ENCODE measurements around the gene TUBB2A. TPM values are rescaled to one million over a fixed set of nuclear protein-coding genes. Genes with fewer than 3 reads are reported as not detected.
A peak's percentile ranks its signal among the peaks of the same experiment; 100 is the strongest.

Gene TUBB2A
- total and polyA plus RNA-seq, 2 of the 13 experiments (the other 11 are each of a cell fraction or from before 2014, with no cell fraction given), result 35.3 to 106 TPM

GRCh38 chr6:3119040-3119723 is 38.2 kb downstream of the TUBB2A start (continued):
- TF ChIP-seq SAFB2 (CRISPR knock-in tag; IDR thresholded peaks at IDR 0.05; ENCODE audit: borderline replicate concordance, low read depth) (no peak), ZFP36 (IDR thresholded peaks at IDR 0.05; ENCODE audit: borderline replicate concordance, low read depth, low read length, partially characterized antibody) (no peak), ZNF749 (CRISPR knock-in tag; IDR thresholded peaks at IDR 0.05; ENCODE audit: borderline replicate concordance) (no peak), KLF6 (CRISPR knock-in tag; IDR thresholded peaks at IDR 0.05) (peak; percentile 28; the same call in 1 of the 2 replicates), ZNF558 (CRISPR knock-in tag; IDR thresholded peaks at IDR 0.05; ENCODE audit: borderline replicate concordance) (no peak), CHD2 (IDR thresholded peaks at IDR 0.05; ENCODE audit: low read depth, low read length) (no peak), KMT2B (CRISPR knock-in tag; IDR thresholded peaks at IDR 0.05) (no peak), GLMP (CRISPR knock-in tag; IDR thresholded peaks at IDR 0.05; ENCODE audit: borderline replicate concordance) (no peak), ZNF3 (CRISPR knock-in tag; IDR thresholded peaks at IDR 0.05) (no peak), GZF1 (CRISPR knock-in tag; IDR thresholded peaks at IDR 0.05) (no peak), MAF1 (CRISPR knock-in tag; IDR thresholded peaks at IDR 0.05; ENCODE audit: borderline replicate concordance) (no peak), EED (CRISPR knock-in tag; IDR thresholded peaks at IDR 0.05) (no peak), PRMT3 (CRISPR knock-in tag; IDR thresholded peaks at IDR 0.05; ENCODE audit: borderline replicate concordance, low read depth) (no peak), ZNF513 (CRISPR knock-in tag; conservative IDR thresholded peaks at IDR 0.05) (no peak), ZNF383 (CRISPR knock-in tag; IDR thresholded peaks at IDR 0.05; ENCODE audit: borderline replicate concordance) (peak; percentile 94; the same call in 1 of the 2 replicates), ZNF550 (CRISPR knock-in tag; IDR thresholded peaks at IDR 0.05; ENCODE audit: borderline replicate concordance) (0 out of 2 replicates have a peak, but pooled peaks have one; percentile 44)
- TF ChIP-seq, protein P1, sequence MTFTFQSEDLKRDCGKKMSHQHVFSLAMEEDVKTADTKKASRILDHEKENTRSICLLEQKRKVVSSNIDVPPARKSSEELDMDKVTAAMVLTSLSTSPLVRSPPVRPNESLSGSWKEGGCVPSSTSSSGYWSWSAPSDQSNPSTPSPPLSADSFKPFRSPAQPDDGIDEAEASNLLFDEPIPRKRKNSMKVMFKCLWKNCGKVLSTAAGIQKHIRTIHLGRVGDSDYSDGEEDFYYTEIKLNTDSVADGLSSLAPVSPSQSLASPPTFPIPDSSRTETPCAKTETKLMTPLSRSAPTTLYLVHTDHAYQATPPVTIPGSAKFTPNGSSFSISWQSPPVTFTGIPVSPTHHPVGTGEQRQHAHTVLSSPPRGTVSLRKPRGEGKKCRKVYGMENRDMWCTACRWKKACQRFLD (CRISPR knock-in tag; IDR thresholded peaks at IDR 0.05; ENCODE audit: borderline replicate concordance), result no peak
- TF ChIP-seq, protein P2, sequence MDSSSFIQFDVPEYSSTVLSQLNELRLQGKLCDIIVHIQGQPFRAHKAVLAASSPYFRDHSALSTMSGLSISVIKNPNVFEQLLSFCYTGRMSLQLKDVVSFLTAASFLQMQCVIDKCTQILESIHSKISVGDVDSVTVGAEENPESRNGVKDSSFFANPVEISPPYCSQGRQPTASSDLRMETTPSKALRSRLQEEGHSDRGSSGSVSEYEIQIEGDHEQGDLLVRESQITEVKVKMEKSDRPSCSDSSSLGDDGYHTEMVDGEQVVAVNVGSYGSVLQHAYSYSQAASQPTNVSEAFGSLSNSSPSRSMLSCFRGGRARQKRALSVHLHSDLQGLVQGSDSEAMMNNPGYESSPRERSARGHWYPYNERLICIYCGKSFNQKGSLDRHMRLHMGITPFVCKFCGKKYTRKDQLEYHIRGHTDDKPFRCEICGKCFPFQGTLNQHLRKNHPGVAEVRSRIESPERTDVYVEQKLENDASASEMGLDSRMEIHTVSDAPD (CRISPR knock-in tag; IDR thresholded peaks at IDR 0.05), result no peak
- TF ChIP-seq, protein P3, sequence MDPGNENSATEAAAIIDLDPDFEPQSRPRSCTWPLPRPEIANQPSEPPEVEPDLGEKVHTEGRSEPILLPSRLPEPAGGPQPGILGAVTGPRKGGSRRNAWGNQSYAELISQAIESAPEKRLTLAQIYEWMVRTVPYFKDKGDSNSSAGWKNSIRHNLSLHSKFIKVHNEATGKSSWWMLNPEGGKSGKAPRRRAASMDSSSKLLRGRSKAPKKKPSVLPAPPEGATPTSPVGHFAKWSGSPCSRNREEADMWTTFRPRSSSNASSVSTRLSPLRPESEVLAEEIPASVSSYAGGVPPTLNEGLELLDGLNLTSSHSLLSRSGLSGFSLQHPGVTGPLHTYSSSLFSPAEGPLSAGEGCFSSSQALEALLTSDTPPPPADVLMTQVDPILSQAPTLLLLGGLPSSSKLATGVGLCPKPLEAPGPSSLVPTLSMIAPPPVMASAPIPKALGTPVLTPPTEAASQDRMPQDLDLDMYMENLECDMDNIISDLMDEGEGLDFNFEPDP (CRISPR knock-in tag; conservative IDR thresholded peaks at IDR 0.05), result no peak
- TF ChIP-seq, protein P4, sequence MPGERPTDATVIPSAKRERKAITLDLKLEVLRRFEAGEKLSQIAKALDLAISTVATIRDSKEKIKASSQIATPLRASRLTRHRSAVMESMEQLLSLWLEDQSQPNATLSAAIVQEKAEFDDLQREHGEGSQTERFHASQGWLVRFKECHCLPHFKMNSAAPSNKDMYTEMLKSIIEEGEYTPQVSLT (CRISPR knock-in tag; IDR thresholded peaks at IDR 0.05; ENCODE audit: borderline replicate concordance, low read depth), result no peak
- TF ChIP-seq, protein P5, sequence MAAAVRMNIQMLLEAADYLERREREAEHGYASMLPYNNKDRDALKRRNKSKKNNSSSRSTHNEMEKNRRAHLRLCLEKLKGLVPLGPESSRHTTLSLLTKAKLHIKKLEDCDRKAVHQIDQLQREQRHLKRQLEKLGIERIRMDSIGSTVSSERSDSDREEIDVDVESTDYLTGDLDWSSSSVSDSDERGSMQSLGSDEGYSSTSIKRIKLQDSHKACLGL (CRISPR knock-in tag; IDR thresholded peaks at IDR 0.05), result no peak; the same call in 1 of the 2 replicates

Data from HepG2 (cell line).